ENCODE measurements around the gene PRKAB1.

Gene PRKAB1

GRCh38 chr12:119669744-119670472 is 2.0 kb downstream of the PRKAB1 start:
- no peak for TF ChIP-seq CTCF (IDR thresholded peaks at IDR 0.05; ENCODE audit: extremely low read depth, insufficient read depth, missing control alignments)
- in situ Hi-C loops (cut with MboI; ENCODE audit: low pct_unique_long_range_greater_than_20kb, low sequenced_read_pairs, unreplicated experiment), result no loop called here
- DNase-seq (ENCODE audit: low spot score), result no peak

GRCh38 chr12:119671070-119671469 is 3.1 kb downstream of the PRKAB1 start:
- TF ChIP-seq CTCF (IDR thresholded peaks at IDR 0.05; ENCODE audit: extremely low read depth, insufficient read depth, missing control alignments), result no peak
- no peak for DNase-seq (ENCODE audit: low spot score)
- in situ Hi-C loops (cut with MboI; ENCODE audit: low pct_unique_long_range_greater_than_20kb, low sequenced_read_pairs, unreplicated experiment), result no loop called here

- no peak for TF ChIP-seq CTCF (IDR thresholded peaks at IDR 0.05; ENCODE audit: extremely low read depth, insufficient read depth, missing control alignments)
- no peak for DNase-seq (ENCODE audit: low spot score)
- in situ Hi-C loops (cut with MboI; ENCODE audit: low pct_unique_long_range_greater_than_20kb, low sequenced_read_pairs, unreplicated experiment), result no loop called here
Observed at GRCh38 chr12:119672194-119672593, 4.3 kb downstream of the PRKAB1 start.

GRCh38 chr12:119673634-119674033 is 5.7 kb downstream of the PRKAB1 start:
- DNase-seq (ENCODE audit: low spot score), result no peak
- TF ChIP-seq CTCF (IDR thresholded peaks at IDR 0.05; ENCODE audit: extremely low read depth, insufficient read depth, missing control alignments), result no peak
- in situ Hi-C loops (cut with MboI; ENCODE audit: low pct_unique_long_range_greater_than_20kb, low sequenced_read_pairs, unreplicated experiment), result no loop called here

GRCh38 chr12:119674560-119674959 is 6.6 kb downstream of the PRKAB1 start:
- in situ Hi-C loops (cut with MboI; ENCODE audit: low pct_unique_long_range_greater_than_20kb, low sequenced_read_pairs, unreplicated experiment), result no loop called here
- DNase-seq (ENCODE audit: low spot score), result no peak
- no peak for TF ChIP-seq CTCF (IDR thresholded peaks at IDR 0.05; ENCODE audit: extremely low read depth, insufficient read depth, missing control alignments)

- no peak for TF ChIP-seq CTCF (IDR thresholded peaks at IDR 0.05; ENCODE audit: extremely low read depth, insufficient read depth, missing control alignments)
- no peak for DNase-seq (ENCODE audit: low spot score)
- in situ Hi-C loops (cut with MboI; ENCODE audit: low pct_unique_long_range_greater_than_20kb, low sequenced_read_pairs, unreplicated experiment), result loop anchor here (25.0 kb wide), 1 partner anchor 411 kb away; no protein-coding TSS in a partner anchor
Observed at GRCh38 chr12:119676022-119676421, 8.1 kb downstream of the PRKAB1 start.
